Measurements from ENCODE around the gene CHIT1.
"Not testable (repeated sequence)": the region's sequence is repeated elsewhere in the genome, so short reads cannot be mapped to it uniquely, and the experiment has no call there.

The CHIT1 gene

DNA sequence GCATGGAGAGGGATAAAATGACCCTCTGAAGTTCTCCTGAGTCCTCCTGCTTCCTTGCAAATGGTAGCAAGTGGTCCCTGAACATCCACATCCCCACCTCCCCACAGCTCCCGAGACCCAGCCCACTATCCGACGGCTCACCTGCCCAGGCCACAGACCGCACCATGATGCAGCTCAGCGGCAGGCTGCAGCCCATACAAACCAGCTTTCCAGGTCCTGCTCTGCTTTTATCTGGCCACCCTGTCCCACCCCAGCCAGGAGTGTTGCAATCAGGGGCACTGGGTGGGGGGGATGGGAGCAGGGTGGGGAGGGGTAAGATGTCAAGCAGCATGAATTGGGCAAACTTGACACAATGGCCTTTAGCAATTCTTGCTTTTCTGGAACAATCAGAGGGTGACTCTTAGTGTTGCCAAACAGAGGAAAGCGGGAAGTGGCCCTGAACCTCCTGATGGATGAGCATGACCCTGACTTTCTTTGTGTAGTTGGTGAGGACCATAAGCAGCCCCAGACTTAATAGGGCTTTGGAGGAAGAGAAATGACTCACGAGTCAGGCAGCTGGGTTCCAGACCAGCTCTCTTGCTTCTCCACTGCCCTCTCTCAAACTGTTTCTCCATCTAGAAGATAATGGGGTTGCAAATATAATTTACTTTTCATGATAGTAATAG is at the start of gene CHIT1:
Gene CHIT1 (minus strand): TSS at position 203 of the 665 bp plus-strand sequence. CDS start 37 bp downstream, at position 166.
- DNase-seq: no peak

DNA sequence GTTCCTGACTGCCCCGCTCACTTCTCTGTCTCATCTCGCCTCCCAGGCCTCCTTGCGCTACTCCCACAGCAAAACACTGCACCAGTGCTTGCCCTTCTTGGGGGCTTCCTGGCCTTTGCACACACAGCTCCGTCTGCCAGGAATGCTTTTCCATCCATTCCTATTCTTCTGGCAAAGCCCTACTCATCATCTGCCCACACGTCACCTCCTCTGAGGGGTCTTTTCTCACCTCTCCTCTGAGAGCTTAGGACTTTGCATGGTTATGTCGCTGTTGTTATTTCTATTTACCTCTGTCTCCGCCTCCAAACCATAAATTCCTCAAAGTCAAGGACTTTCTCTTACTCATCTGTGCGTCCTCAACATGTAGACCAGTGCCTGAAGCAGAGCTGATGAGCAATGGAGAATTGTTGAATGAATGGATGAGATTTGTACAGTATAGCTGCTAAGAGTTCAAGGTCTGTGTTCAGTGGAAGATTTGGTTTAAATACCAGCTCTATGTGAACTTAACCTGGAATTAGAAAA is 49.5 kb upstream of the CHIT1 start:
- DNase-seq: no peak

DNA sequence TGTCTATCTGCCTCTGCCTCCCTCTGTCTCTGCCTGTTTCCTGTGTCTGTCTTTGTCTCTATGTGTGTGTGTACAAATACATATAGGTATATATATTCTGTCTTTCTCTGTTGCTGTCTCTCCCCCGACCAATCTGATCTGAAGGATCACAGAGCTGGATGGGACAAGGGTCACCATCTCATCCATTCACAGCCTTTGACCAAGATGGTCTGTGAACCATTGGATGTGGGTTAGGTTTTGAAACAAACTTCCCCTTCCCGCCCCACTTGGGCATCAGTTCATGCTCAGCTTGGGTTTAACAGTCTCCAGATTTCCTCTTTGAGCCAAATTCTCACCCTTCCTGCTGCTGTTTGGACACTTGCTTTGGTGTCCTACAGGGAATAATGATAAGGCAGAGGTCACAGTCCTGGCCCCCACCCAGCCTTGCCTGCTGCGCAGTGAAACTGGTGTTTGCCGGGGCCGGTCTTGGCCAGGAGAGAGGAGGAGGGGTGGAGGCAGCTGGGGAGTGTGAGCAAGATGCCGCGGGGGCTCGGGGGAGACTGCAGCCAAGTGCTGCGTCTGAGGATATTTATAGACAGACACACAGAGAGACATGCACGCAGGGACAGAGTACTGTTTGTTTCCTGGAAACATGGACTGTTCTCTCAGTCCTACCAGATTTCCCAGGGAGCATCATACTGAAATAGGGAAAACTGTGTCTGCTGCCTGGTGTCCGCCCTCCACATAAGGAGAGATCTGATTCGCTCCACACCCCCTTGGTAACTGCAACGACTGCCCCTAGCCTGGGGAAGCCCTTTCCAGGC is 48.8 kb upstream of the CHIT1 start:
- DNase-seq: peak; percentile 71

DNA sequence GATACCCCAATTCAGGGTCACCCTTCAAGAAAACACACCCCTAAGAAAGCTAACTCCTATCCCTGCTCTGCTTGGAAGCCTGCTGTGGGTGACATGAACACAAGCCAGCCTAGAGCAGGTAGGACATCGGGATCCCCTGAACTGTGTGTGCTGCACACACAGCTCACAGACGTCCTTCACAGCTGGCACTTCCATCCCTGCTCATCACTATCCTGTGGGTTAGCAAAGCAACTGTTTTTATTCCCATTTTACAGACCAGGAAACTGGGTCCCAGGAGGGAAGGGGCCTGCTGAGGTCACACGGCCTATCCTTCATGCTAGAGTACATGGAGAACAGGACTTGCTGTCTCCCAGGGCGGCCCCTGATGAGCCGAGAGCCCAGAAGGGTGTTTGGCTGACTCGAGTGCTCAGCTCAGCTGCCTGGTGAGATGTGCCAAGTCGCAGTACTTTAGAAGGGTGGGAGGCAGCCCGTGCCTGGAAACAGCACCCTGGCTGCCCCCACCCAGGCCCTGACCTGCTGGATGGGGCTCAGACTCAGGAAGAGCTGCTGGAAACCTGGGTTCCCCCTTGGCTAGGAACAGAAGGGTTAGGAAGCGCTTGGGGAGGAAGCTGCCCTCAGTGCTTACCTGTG is 47.6 kb upstream of the CHIT1 start:
- no peak for DNase-seq

DNA sequence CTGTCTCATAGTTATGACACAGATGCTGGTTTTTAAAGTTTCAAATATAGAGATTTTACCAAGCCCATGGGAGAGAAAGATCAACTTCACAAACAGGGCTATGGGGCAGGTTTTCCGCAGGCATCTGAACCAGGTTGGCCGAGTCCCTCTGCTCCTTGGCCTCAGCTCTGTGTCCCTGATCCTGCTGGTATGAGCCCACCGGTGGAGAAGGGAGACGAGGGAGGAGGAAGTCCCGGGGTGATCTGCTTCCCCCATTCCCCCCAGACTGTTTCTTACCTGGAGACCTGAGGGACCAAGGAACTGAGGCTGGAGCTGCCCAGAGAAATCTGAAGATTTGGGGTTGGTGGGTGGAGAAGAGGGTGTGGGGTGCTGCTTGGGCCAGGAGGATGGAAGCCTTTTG is 46.9 kb upstream of the CHIT1 start:
- no peak for DNase-seq

DNA sequence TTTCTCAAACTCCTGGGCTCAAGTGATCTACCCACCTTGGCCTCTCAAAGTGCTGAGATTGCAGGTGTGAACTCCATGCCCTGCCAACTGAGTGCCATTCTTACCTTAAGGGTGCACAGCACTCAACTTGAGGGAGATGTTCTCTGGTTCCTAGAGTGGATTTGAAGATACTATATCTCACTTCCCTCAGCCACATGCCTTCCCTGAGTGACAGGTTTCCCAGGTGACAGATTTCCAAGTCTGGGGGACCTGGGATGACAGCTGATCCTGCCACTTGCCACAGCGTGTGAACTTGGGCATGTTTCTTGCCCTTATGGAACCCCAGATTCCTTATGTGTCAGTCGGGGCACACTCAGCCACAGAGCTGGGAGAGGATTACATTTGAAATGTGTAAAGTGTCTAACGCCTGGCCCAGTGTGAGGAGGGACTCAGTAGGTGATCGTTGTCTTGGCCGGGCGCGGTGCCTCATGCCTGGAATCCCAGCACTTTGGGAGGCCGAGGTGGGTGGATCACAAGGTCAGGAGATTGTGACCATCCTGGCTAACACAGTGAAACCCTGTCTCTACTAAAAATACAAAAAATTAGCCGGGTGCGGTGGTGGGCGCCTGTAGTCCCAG is 46.3 kb upstream of the CHIT1 start:
- no peak for DNase-seq

DNA sequence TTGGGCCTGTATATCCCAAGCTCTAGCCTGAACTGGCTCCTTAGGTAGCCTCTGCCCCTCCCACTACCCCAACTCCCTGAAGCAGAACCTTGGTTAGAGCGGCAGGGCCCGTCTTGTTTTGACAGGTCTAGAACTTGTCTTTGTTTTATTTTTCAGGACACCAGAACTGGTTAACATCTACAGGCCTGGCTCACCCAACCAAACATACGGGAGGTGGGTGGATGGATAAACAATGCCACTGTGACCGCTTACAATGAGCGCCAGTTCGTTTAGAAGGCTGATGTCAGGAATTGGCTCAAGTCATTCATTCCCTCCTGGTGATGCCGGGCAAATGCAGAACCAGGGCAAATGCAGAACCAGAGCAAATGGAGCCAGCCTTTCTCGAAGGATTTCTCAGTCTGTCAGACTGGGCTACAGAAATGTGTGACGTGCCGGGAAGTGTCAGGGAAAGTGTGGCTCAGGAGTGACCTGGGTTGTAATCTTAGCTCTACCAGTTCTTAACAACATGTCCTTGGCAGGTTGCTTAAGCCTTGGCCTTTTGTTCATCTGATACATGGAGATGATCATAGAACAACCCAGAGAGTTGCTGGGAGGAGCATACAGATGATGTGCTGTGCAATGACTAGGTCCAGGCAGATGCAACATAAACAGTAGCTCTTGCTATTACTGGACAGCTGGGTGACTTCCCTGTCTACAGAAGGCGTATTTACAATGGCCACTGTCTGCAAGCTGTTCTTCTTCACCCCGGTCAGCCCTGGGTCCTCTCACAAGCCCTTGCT is 45.3 kb upstream of the CHIT1 start:
- DNase-seq: no peak

DNA sequence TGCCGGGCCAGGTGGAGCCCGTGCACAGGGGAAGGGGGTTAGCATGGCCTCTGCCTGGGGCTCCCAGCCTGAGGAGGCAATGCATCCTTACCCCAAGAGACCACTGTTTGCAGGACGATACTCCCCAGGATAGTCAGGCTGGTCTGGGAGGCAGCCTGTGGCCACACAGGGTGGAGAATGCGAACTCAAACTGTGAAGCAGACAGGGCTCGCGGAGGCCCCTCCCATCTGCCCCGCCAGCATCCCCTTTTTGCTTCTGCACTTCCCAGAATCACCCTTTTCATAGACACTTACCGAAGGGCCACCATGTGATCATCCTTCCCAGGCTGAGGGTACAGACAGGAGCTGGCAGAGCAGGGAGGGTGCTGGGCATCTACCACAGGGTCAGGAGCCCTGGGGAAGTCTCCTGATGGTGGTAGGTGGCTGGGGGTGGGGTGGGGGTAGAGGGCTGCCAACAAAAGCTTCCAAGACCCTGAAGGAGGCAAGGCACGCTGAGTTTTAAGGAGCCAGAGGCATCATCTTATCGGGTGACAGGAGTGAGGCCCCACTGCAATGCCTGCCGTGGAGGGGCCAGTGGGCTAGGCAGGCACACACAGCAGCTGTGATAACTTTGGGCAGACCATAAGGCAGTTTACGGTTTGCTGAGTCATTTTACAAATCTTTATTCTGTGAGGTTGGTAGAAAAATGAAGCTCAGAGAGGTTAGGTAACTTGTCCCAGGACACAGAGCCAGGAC is 44.6 kb upstream of the CHIT1 start:
- no peak for DNase-seq

DNA sequence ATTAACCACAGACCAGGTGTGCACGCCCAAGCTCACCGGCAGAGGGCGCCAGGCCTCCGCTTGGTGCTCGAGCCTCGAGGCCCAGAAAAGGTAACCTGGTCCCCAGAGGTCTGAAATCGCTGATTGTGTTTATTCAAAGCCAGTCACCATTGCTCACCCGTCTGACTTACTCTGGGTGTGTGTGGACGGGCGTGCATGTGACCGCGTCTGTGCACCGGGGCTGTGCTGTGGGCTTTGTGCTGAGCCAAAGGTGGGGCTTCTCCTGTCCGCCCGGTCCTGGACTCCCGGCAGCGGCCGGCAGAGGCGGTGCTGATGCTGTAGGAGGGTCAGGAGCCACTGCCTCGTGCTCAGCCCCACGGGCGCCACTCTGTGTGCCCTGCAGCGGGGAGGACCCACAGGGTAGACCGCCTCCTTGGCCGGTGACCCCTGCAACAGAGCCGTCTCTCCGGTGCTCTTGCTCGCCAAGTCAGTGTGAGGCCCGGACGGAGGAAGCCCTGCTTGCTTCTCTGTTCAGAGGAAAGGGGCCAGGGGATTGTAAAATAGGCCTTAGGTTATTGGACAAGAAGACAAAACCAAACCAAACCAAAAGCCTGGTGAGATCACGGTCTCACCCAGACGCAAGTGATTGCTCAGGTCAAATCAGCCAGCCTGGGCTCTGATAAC is 43.9 kb upstream of the CHIT1 start:
- DNase-seq: peak; percentile 36

DNA sequence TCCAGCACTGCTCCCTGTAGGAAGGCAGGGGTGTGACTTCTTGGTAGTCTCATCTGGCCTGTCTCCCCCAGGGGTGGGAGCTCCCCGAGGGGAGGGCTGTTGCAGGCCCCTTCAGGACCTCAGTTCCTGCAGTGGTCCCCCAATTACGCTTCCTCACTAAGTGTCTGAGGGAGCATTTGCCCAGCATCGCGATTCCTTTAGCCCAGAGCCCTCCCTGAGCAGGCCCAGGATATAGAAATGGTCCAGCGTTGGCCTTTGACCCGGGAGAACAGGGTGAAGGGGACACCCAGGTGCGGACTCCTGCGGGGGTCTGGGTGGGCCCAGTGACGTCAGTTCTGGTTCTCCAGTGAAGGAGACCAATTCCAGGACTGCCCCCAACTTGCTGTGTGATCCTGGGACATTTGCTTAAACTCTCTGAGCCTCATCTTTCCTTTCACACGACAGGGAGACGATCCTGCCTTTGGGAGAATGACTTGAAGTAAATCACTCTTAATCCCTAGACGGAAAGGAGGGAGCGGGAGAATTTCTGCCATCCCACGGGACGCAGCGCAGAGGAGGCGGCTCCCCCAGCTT is 43.2 kb upstream of the CHIT1 start:
- DNase-seq: no peak

DNA sequence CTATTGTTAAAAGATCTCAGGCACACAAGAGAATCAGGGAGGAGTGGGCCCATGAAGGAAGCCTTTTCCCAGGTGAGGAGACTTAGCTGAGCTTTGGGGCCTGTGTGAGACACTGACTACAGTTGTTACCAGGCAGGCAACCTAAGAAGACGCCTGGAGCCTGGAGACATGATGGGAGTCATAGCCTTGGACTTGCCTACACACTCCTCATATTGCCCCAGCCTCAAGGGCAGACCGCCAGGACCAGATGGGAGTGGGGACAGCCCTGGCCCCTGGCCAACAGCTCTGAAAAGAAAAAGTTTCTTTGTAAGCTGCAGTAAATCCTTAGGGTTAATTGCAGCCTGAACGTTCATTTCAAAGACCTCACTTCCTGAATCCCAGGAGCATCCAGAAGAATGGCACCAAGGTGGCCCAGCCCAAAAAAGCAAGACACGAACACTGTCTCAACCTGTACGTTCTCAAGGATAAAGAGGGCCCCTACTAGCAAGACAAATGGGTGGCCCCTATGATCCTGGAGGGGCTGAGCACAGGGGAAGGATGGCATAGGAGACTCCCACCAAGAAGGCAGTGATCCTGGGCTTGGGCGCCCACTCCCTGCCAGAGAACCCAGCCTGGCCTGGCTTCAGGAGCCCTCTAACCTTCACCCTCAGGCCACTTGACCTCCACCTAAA is 42.6 kb upstream of the CHIT1 start:
- DNase-seq: peak; percentile 83

DNA sequence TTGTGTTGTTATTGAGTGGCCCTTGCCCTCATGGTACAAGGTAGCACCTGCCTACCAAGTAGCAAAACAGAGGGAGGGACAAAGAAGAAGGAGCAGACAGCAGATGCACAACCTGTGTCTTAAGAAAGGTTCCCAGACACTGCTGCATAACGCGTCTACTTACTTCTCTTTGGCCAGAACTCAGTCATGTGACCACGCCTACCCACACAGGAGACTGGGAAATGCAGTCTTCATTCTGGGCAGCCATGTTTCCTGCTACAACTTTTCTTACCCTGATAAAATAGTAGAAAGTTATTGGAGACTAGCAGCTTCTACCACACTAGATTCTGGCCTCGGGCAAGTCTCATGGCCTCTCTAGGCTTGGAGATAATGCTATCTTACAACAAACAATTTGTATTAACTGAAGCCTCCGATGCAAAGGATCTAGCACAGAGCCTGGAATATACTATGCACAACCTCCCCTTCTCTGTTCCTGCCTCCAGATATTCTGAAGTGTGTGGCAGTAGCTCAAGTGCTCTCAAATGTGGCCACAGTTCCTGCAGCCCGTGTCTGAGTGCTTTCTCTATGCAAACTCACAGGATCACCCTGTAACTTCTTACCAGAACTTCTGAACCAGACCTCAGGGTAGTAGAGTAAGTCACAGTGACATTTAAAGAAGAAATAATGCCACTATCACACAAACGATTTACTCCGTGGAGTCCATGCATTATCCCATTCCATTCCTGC is 41.7 kb upstream of the CHIT1 start:
- DNase-seq: peak; percentile 24

DNA sequence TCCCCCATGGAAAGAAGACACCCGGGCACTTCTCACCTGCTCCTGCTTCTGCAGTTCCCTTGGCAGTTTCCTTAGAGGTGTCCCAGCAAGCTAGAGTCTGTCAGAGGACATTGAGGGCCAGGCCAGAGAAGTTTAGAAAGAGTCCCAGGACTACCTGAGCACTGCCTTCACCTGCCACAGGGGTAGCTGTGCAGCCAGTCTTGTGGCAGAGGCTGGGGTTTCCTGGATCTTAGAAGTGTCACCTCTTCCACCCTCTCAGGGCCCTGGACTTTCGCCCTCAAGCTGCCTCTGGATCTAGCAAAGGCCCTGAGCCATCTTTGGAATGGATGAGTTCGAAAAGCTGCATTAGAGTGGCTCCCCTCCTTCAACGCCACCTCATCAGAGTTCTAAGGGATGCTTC is 41.0 kb upstream of the CHIT1 start:
- no peak for DNase-seq

DNA sequence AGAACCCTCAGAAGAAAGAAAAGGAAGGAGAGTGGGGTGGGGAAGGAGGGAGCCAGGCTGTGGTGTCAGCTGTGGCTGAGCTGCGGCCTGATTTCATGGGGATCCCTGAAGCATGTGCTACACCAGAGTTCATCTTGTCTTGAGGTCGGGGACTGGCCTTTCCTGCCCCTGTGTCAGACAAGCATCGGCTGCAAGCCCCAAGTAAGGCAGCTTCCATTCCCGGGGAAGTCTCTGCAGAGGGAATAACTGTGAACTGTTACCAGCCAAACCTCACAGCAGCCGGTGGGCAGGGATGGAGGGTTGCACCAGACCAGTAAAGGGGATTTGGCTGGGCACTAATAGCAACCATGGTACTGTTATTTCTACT is 40.2 kb upstream of the CHIT1 start:
- no peak for DNase-seq

DNA sequence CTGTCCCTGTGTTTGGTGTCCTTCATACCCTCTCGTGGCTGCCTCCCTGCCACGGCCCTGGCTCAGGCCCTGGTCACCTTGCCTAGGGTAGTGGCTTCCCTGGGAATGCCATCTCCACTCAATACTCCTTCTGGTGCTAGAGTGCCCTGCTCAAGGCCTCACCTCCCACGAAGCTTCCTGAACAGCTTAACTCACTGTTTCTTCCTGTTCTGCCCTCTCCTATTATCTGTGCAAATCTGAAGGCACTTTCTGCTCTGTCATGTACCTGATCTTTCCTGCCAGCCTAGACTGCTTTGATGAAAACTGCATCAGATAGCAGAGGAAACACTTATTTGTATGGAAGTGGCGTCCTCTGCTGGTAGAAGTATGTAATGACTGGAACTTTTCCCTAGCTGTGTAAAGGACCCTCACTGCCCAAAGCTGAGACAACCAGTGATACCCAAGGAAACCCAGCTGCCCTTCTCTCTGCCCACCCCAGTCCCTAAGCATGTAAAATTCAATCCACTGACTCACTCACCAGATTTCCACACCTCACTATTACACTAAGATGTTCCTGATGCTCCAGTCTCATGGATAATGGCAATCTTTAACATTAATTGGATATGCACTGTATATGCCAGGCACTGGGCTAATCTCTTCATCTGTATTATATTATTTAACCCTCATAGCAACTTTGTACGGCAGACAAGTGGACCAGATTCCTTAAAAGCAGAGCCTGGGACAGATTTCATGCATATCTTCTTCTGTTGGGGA is 39.6 kb upstream of the CHIT1 start:
- peak; percentile 66 for DNase-seq

DNA sequence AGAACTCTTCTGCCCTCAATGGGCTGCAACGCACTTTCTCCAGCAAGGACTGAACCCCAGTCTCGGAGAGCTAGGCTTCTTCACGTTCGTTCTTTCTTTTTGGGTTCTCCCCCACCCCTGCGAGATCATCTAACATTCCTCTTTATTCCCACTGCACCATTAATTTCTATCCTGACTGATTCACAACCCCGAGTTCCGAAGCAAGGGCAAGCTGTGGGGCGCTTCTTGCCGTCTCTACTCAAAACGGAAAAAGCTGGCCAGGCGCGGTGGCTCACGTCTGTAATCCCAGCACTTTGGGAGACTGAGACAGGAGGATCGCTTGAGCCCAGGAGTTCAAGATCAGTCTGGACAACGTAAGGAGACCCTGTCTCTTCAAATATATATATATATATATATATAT is 38.4 kb upstream of the CHIT1 start:
- DNase-seq: no peak

DNA sequence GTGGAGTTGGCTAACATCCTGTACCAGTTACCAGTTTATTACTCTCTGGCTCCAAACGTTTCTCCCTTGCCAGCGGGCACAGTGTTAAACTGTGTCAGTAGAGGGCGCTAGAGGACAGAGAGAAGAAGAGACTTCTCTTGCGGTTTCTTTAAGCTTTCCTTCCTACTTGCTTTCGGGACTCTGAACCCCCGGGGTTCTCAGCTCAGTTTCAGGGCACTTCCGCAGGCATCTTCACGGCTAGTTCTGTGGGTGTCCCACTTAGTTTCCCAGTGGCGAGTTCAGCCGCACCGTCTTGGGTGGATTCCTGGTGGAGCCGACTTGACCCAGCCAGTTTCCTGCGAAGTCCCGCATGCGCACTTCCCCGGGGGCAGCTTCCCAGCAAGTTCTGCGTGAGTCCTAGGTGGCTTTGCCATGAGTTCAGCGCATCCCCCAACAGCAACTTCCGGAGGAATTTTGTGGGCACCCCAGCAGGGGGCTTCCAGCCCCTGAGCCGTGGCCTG is 37.9 kb upstream of the CHIT1 start:
- DNase-seq: peak; percentile 75

DNA sequence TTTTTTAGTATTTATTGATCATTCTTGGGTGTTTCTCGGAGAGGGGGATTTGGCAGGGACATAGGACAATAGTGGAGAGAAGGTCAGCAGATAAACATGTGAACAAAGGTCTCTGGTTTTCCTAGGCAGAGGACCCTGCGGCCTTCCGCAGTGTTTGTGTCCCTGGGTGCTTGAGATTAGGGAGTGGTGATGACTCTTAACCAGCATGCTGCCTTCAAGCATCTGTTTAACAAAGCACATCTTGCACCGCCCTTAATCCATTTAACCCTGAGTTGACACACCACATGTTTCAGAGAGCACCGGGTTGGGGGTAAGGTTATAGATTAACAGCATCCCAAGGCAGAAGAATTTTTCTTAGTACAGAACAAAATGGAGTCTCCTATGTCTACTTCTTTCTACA is 36.7 kb upstream of the CHIT1 start:
- not testable (repeated sequence) for DNase-seq

DNA sequence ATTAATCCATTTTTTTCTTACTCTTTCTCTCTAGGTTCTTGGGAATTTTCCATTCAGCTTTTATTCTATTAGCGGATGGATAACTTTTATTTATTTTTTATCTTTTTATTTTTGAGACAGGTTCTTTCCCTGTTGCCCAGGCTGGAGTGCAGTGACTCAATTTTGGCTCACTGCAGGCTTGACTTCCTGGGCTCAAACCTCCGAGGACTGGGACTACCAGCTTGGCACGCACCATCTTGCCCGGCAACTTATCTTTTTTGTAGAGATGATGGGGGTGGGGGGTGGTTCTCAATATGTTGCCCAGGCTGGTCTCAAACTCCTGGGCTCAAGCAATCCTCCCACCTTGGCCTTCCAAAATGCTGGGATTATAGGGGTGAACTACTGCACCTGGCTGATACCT is 36.1 kb upstream of the CHIT1 start:
- DNase-seq: no peak
